ENCODE results near the gene RSAD2.
A peak's percentile ranks its signal among the peaks of the same experiment; 100 is the strongest.

DNA sequence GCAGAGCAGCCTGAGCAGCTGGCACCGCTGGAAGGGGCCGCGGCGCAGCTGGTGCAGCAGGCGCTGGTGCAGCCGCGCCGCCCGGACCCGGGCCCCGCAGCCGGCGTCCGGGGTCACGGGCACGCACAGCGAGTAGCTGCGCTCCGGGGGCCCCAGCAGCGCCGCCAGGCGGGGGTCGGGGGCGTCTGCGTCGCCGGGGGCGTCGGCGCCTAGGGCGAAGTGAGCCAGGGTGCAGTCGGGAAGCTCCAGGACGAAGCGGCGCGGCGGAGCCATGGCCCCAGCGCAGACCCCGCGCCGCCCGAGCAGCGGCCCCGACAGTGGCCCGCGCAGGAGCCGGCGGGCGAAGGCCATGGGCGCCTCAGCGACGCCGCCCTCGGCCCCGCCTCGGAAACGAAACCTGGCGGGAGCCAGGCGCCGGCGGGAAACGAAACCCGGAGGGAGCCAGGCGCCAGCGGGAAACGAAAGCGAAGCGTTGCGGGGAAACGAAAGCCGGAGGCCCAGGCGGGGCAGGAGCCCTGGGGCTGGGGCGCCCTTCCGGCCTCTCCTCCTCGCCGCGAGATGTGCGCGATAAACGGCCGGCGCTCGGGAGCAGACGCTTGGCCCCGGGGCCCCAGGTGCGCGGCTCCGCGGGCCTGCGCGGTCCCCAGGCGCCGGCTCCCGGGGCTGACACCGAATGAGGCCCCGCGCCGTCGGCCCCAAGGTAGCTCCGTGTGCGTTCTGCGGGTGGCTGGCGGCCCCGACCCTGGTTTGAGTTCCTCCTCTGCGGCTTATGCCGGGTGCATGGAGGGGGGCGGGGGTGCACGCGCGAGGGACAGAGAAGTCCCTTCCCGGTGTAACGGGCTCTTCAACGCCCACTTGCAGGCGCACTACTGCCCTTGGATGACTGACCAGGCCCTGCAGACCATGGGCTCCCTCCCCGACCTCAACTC, 12.0 kb upstream of the RSAD2 start, which contains the start of gene CMPK2:
- TF ChIP-seq, protein P1, sequence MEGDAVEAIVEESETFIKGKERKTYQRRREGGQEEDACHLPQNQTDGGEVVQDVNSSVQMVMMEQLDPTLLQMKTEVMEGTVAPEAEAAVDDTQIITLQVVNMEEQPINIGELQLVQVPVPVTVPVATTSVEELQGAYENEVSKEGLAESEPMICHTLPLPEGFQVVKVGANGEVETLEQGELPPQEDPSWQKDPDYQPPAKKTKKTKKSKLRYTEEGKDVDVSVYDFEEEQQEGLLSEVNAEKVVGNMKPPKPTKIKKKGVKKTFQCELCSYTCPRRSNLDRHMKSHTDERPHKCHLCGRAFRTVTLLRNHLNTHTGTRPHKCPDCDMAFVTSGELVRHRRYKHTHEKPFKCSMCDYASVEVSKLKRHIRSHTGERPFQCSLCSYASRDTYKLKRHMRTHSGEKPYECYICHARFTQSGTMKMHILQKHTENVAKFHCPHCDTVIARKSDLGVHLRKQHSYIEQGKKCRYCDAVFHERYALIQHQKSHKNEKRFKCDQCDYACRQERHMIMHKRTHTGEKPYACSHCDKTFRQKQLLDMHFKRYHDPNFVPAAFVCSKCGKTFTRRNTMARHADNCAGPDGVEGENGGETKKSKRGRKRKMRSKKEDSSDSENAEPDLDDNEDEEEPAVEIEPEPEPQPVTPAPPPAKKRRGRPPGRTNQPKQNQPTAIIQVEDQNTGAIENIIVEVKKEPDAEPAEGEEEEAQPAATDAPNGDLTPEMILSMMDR (IDR thresholded peaks at IDR 0.05; ENCODE audit: insufficient read depth, low read depth, low read length) = no peak
- TF ChIP-seq EZH2 (IDR thresholded peaks at IDR 0.05; ENCODE audit: insufficient read depth, low read length) = peak; percentile 55

Measured in astrocyte (in vitro differentiated cells and primary cell).